ENCODE data around the gene FEZF2.

FEZF2 gene

GRCh38 chr3:62367763-62368195 lies 5.6 kb downstream of the FEZF2 start:
- Mint-ChIP-seq H3K36me3 (ENCODE audit: low read depth) (no peaks in the 10 kb centered on the region), H3K27me3 (peaks cover 76% of the 10 kb centered on the region), H3K9me3 (no peaks in the 10 kb centered on the region), H3K27ac (no peak overlapping the region), H3K4me3 (no peak overlapping the region), H3K4me1 (ENCODE audit: low read depth) (no peaks in the 10 kb centered on the region)

- H3K27me3 Mint-ChIP-seq: peaks cover 65% of the 10 kb centered on the region
- no peak overlapping the region for H3K27ac Mint-ChIP-seq
- H3K4me3 Mint-ChIP-seq: no peak overlapping the region
- no peaks in the 10 kb centered on the region for H3K9me3 Mint-ChIP-seq
- H3K4me1 Mint-ChIP-seq (ENCODE audit: low read depth): no peaks in the 10 kb centered on the region
- H3K36me3 Mint-ChIP-seq (ENCODE audit: low read depth): no peaks in the 10 kb centered on the region
Measured at GRCh38 chr3:62366126-62366484, 7.2 kb downstream of the FEZF2 start.

- Mint-ChIP-seq H3K36me3 (ENCODE audit: low read depth) (no peaks in the 10 kb centered on the region), H3K4me1 (ENCODE audit: low read depth) (no peaks in the 10 kb centered on the region), H3K27ac (no peak overlapping the region), H3K4me3 (no peak overlapping the region), H3K9me3 (no peaks in the 10 kb centered on the region), H3K27me3 (peaks cover 59% of the 10 kb centered on the region)
Measured at GRCh38 chr3:62365391-62366125, 7.8 kb downstream of the FEZF2 start.

GRCh38 chr3:62364191-62364590 lies 9.2 kb downstream of the FEZF2 start:
- Mint-ChIP-seq H3K27me3 (peaks cover 46% of the 10 kb centered on the region), H3K9me3 (no peaks in the 10 kb centered on the region), H3K36me3 (ENCODE audit: low read depth) (no peaks in the 10 kb centered on the region), H3K27ac (no peak overlapping the region), H3K4me1 (ENCODE audit: low read depth) (no peaks in the 10 kb centered on the region), H3K4me3 (no peak overlapping the region)

- Mint-ChIP-seq H3K27ac (no peak overlapping the region), H3K4me1 (ENCODE audit: low read depth) (no peaks in the 10 kb centered on the region), H3K9me3 (no peaks in the 10 kb centered on the region)
Measured at GRCh38 chr3:62363275-62363674, 10.1 kb downstream of the FEZF2 start.

GRCh38 chr3:62361824-62362223 lies 11.5 kb downstream of the FEZF2 start:
- H3K36me3 Mint-ChIP-seq (ENCODE audit: low read depth): no peaks in the 10 kb centered on the region
- H3K4me3 Mint-ChIP-seq: no peak overlapping the region
- H3K4me1 Mint-ChIP-seq (ENCODE audit: low read depth): no peaks in the 10 kb centered on the region
- H3K27ac Mint-ChIP-seq: no peak overlapping the region
- H3K27me3 Mint-ChIP-seq: peaks cover 31% of the 10 kb centered on the region
- no peaks in the 10 kb centered on the region for H3K9me3 Mint-ChIP-seq

More at GRCh38 chr3:62363275-62363674, 10.1 kb downstream of the FEZF2 start:
- peaks cover 42% of the 10 kb centered on the region for H3K27me3 Mint-ChIP-seq
- no peaks in the 10 kb centered on the region for H3K36me3 Mint-ChIP-seq (ENCODE audit: low read depth)
- no peak overlapping the region for H3K4me3 Mint-ChIP-seq

GRCh38 chr3:62361261-62361660 lies 12.1 kb downstream of the FEZF2 start:
- Mint-ChIP-seq H3K4me3 (no peak overlapping the region), H3K4me1 (ENCODE audit: low read depth) (no peaks in the 10 kb centered on the region), H3K36me3 (ENCODE audit: low read depth) (no peaks in the 10 kb centered on the region), H3K27ac (no peak overlapping the region), H3K27me3 (peaks cover 25% of the 10 kb centered on the region), H3K9me3 (no peaks in the 10 kb centered on the region)

- Mint-ChIP-seq H3K27ac (no peak overlapping the region), H3K36me3 (ENCODE audit: low read depth) (no peaks in the 10 kb centered on the region), H3K4me3 (no peak overlapping the region), H3K9me3 (no peaks in the 10 kb centered on the region), H3K27me3 (peaks cover 11% of the 10 kb centered on the region), H3K4me1 (ENCODE audit: low read depth) (no peaks in the 10 kb centered on the region)
Measured at GRCh38 chr3:62359531-62359930, 13.8 kb downstream of the FEZF2 start.

- Mint-ChIP-seq H3K4me3 (no peak overlapping the region), H3K36me3 (ENCODE audit: low read depth) (no peaks in the 10 kb centered on the region), H3K27me3 (peaks cover 7% of the 10 kb centered on the region), H3K27ac (no peak overlapping the region), H3K4me1 (ENCODE audit: low read depth) (no peaks in the 10 kb centered on the region), H3K9me3 (no peaks in the 10 kb centered on the region)
Measured at GRCh38 chr3:62356356-62356755, 17.0 kb downstream of the FEZF2 start.

- Mint-ChIP-seq H3K27me3 (peaks cover 7% of the 10 kb centered on the region), H3K4me3 (no peak overlapping the region), H3K36me3 (ENCODE audit: low read depth) (no peaks in the 10 kb centered on the region), H3K9me3 (no peaks in the 10 kb centered on the region), H3K27ac (no peak overlapping the region), H3K4me1 (ENCODE audit: low read depth) (no peaks in the 10 kb centered on the region)
Measured at GRCh38 chr3:62355703-62356102, 17.6 kb downstream of the FEZF2 start.

GRCh38 chr3:62343755-62344154 lies 29.6 kb downstream of the FEZF2 start:
- Mint-ChIP-seq H3K4me1 (ENCODE audit: low read depth) (no peaks in the 10 kb centered on the region), H3K4me3 (no peak overlapping the region), H3K36me3 (ENCODE audit: low read depth) (no peaks in the 10 kb centered on the region), H3K27me3 (no peaks in the 10 kb centered on the region), H3K9me3 (no peaks in the 10 kb centered on the region), H3K27ac (no peak overlapping the region)

- H3K36me3 Mint-ChIP-seq (ENCODE audit: low read depth): no peaks in the 10 kb centered on the region
- no peaks in the 10 kb centered on the region for H3K4me1 Mint-ChIP-seq (ENCODE audit: low read depth)
- H3K4me3 Mint-ChIP-seq: no peak overlapping the region
Measured at GRCh38 chr3:62335196-62335595, 38.2 kb downstream of the FEZF2 start.

GRCh38 chr3:62332835-62333244 lies 40.5 kb downstream of the FEZF2 start:
- no peaks in the 10 kb centered on the region for H3K36me3 Mint-ChIP-seq (ENCODE audit: low read depth)
- H3K4me1 Mint-ChIP-seq (ENCODE audit: low read depth): no peaks in the 10 kb centered on the region
- H3K4me3 Mint-ChIP-seq: no peak overlapping the region
- H3K27ac Mint-ChIP-seq: no peak overlapping the region
- H3K9me3 Mint-ChIP-seq: no peaks in the 10 kb centered on the region
- H3K27me3 Mint-ChIP-seq: peaks cover 4% of the 10 kb centered on the region

More at GRCh38 chr3:62335196-62335595, 38.2 kb downstream of the FEZF2 start:
- Mint-ChIP-seq H3K27me3 (peaks cover 4% of the 10 kb centered on the region), H3K27ac (no peak overlapping the region), H3K9me3 (no peaks in the 10 kb centered on the region)

GRCh38 chr3:62332017-62332416 lies 41.3 kb downstream of the FEZF2 start:
- H3K27me3 Mint-ChIP-seq: peaks cover 4% of the 10 kb centered on the region
- H3K4me3 Mint-ChIP-seq: no peak overlapping the region
- H3K9me3 Mint-ChIP-seq: no peaks in the 10 kb centered on the region
- no peaks in the 10 kb centered on the region for H3K36me3 Mint-ChIP-seq (ENCODE audit: low read depth)
- H3K27ac Mint-ChIP-seq: no peak overlapping the region
- H3K4me1 Mint-ChIP-seq (ENCODE audit: low read depth): no peaks in the 10 kb centered on the region

GRCh38 chr3:62329971-62330370 lies 43.4 kb downstream of the FEZF2 start:
- Mint-ChIP-seq H3K27ac (no peak overlapping the region), H3K36me3 (ENCODE audit: low read depth) (no peaks in the 10 kb centered on the region), H3K4me3 (no peak overlapping the region), H3K9me3 (no peaks in the 10 kb centered on the region), H3K4me1 (ENCODE audit: low read depth) (no peaks in the 10 kb centered on the region), H3K27me3 (peaks cover 4% of the 10 kb centered on the region)

- Mint-ChIP-seq H3K36me3 (ENCODE audit: low read depth) (no peaks in the 10 kb centered on the region), H3K27ac (no peak overlapping the region), H3K4me1 (ENCODE audit: low read depth) (no peaks in the 10 kb centered on the region), H3K9me3 (no peaks in the 10 kb centered on the region), H3K4me3 (no peak overlapping the region), H3K27me3 (no peaks in the 10 kb centered on the region)
Measured at GRCh38 chr3:62325896-62326295, 47.5 kb downstream of the FEZF2 start.

All from stimulated activated naive CD8-positive, alpha-beta T cell treated with anti-CD3 and anti-CD28 coated beads, Interleukin-15, Interleukin-2, amounts not matched to agents 100 ng/mL and 50 ng/mL, for 24 hours (primary cell).